Suppressor macrophage (primary cell): Measurements from ENCODE around the gene NEUROG1.

Source experiments
- DNase-seq, 4 experiments: peaks; one replicate each; pipeline ENCODE4 v3.0.0-alpha.2; 2020 to 2022

Gene NEUROG1

GRCh38 chr5:135561266-135561665, 25.5 kb upstream of the NEUROG1 start:
- peak in 3 of 4 experiments; percentile 34 to 55 (median 45) for DNase-seq

- peak; percentile 92 to 95 (median 93) for DNase-seq
Observed at GRCh38 chr5:135560858-135561257, 25.1 kb upstream of the NEUROG1 start.

- peak in 1 of 4 experiments; percentile 22 for DNase-seq
Observed at GRCh38 chr5:135559354-135559753, 23.6 kb upstream of the NEUROG1 start.

- DNase-seq: no peak
Observed at GRCh38 chr5:135557076-135557838, 21.5 kb upstream of the NEUROG1 start.

GRCh38 chr5:135556620-135557019, 20.9 kb upstream of the NEUROG1 start:
- peak in 2 of 4 experiments; percentile 15 to 18 for DNase-seq

GRCh38 chr5:135555530-135555929, 19.8 kb upstream of the NEUROG1 start:
- no peak for DNase-seq

- DNase-seq: peak in 3 of 4 experiments; percentile 30 to 48 (median 32)
Observed at GRCh38 chr5:135553688-135554462, 18.1 kb upstream of the NEUROG1 start.

GRCh38 chr5:135551593-135552447, 16.1 kb upstream of the NEUROG1 start:
- DNase-seq: peak; percentile 83 to 89 (median 88)

- DNase-seq: no peak
Observed at GRCh38 chr5:135549413-135549812, 13.6 kb upstream of the NEUROG1 start.

- DNase-seq: no peak
Observed at GRCh38 chr5:135547590-135548254, 12.0 kb upstream of the NEUROG1 start.

- no peak for DNase-seq
Observed at GRCh38 chr5:135546912-135547311, 11.1 kb upstream of the NEUROG1 start.

GRCh38 chr5:135546101-135546500, 10.3 kb upstream of the NEUROG1 start:
- no peak for DNase-seq

GRCh38 chr5:135545099-135545498, 9.3 kb upstream of the NEUROG1 start:
- no peak for DNase-seq

GRCh38 chr5:135543485-135544304, 7.9 kb upstream of the NEUROG1 start:
- peak; percentile 31 to 66 (median 42) for DNase-seq

GRCh38 chr5:135543001-135543484, 7.3 kb upstream of the NEUROG1 start:
- peak in 1 of 4 experiments; percentile 6 for DNase-seq

- peak in 3 of 4 experiments; percentile 26 to 39 (median 37) for DNase-seq
Observed at GRCh38 chr5:135541807-135542502, 6.2 kb upstream of the NEUROG1 start.

- no peak for DNase-seq
Observed at GRCh38 chr5:135539430-135540005, 3.8 kb upstream of the NEUROG1 start.

- no peak for DNase-seq
Observed at GRCh38 chr5:135538261-135538660, 2.5 kb upstream of the NEUROG1 start.

- no peak for DNase-seq
Observed at GRCh38 chr5:135537745-135538144, 2.0 kb upstream of the NEUROG1 start.

- DNase-seq: no peak
Observed at GRCh38 chr5:135537271-135537670, 1.5 kb upstream of the NEUROG1 start.
